CD4-positive, alpha-beta T cell treated with Interleukin-12 subunit alpha and Interleukin-12 subunit beta, for 1 hour (primary cell): Measurements from ENCODE around the gene TUBGCP2.
"Not testable (repeated sequence)": the region's sequence is repeated elsewhere in the genome, so short reads cannot be mapped to it uniquely, and the experiment has no call there.

Source experiments
- DNase-seq: peaks from one replicate; pipeline ENCODE4 v3.0.0-alpha.2; 2020

Gene TUBGCP2

GRCh38 chr10:133242611-133243356, 65.9 kb downstream of the TUBGCP2 start:
- no peak for DNase-seq

- DNase-seq = no peak
Measured at GRCh38 chr10:133241501-133242205, 67.0 kb downstream of the TUBGCP2 start.

GRCh38 chr10:133239990-133240389, 68.7 kb downstream of the TUBGCP2 start:
- DNase-seq = no peak

GRCh38 chr10:133238466-133238804, 70.2 kb downstream of the TUBGCP2 start:
- no peak for DNase-seq

- no peak for DNase-seq
Measured at GRCh38 chr10:133237588-133238465, 70.8 kb downstream of the TUBGCP2 start, which contains the start of gene VENTX. VENTX (plus strand) TSS chr10:133237855; CDS start chr10:133237915, 60 bp downstream.

- no peak for DNase-seq
Measured at GRCh38 chr10:133237241-133237587, 71.5 kb downstream of the TUBGCP2 start.

GRCh38 chr10:133236401-133237240, 72.1 kb downstream of the TUBGCP2 start:
- no peak for DNase-seq

GRCh38 chr10:133235932-133236331, 72.7 kb downstream of the TUBGCP2 start:
- DNase-seq = no peak

GRCh38 chr10:133235265-133235855, 73.3 kb downstream of the TUBGCP2 start:
- DNase-seq = no peak

GRCh38 chr10:133234796-133235195, 73.9 kb downstream of the TUBGCP2 start:
- not testable (repeated sequence) for DNase-seq

GRCh38 chr10:133231946-133232574, 76.6 kb downstream of the TUBGCP2 start:
- DNase-seq = no peak

- no peak for DNase-seq
Measured at GRCh38 chr10:133231244-133231945, 77.3 kb downstream of the TUBGCP2 start.

GRCh38 chr10:133230387-133231195, 78.1 kb downstream of the TUBGCP2 start:
- peak; percentile 19 for DNase-seq

- no peak for DNase-seq
Measured at GRCh38 chr10:133230044-133230361, 78.7 kb downstream of the TUBGCP2 start, which contains the start of gene UTF1. UTF1 (plus strand) TSS chr10:133230217; CDS start chr10:133230289, 72 bp downstream.

- DNase-seq = no peak
Measured at GRCh38 chr10:133229265-133230043, 79.2 kb downstream of the TUBGCP2 start.
